IgD-negative memory B cell (primary cell): Measurements from ENCODE around the gene KLHL42. TPM values are rescaled to one million over a fixed set of nuclear protein-coding genes. Genes with fewer than 3 reads are reported as not detected.

Experiments
- H3K27ac Mint-ChIP-seq, 3 donors: one replicate each; pipeline ENCODE4 v1.8.0; 2020 to 2022; ENCODE audit warnings: mild to moderate bottlenecking in 3 of 3, mixed read lengths in 3 of 3, moderate library complexity in 1 of 3
- H3K27me3 Mint-ChIP-seq: one replicate; pipeline ENCODE4 v1.8.0; 2021; ENCODE audit warnings: mixed read lengths
- H3K36me3 Mint-ChIP-seq: one replicate; pipeline ENCODE4 v1.8.0; 2020; ENCODE audit warnings: mild to moderate bottlenecking, mixed read lengths
- H3K4me1 Mint-ChIP-seq, 3 donors: one replicate each; pipeline ENCODE4 v1.8.0; 2020 to 2022; ENCODE audit warnings: mixed read lengths in 3 of 3, mild to moderate bottlenecking in 1 of 3
- H3K4me3 Mint-ChIP-seq, 4 donors: one replicate each; pipeline ENCODE4 v1.8.0; 2020 to 2022; ENCODE audit warnings: mild to moderate bottlenecking in 4 of 4, mixed read lengths in 4 of 4, moderate library complexity in 3 of 4
- H3K9me3 Mint-ChIP-seq, 3 donors: one replicate each; pipeline ENCODE4 v1.8.0; 2020 to 2021; ENCODE audit warnings: mixed read lengths in 3 of 3, mild to moderate bottlenecking in 1 of 3
- polyA plus RNA-seq: library from polyadenylated mRNA; unstranded; fragments of 300-500 nt; fragmentation: Illumina TruSeq; gene quantifications from one replicate; pipeline ENCODE4 v1.2.3, GENCODE V29; 2021

The KLHL42 gene
- polyA plus RNA-seq, 1 donor from 2014 or later, result 12.8 TPM

DNA sequence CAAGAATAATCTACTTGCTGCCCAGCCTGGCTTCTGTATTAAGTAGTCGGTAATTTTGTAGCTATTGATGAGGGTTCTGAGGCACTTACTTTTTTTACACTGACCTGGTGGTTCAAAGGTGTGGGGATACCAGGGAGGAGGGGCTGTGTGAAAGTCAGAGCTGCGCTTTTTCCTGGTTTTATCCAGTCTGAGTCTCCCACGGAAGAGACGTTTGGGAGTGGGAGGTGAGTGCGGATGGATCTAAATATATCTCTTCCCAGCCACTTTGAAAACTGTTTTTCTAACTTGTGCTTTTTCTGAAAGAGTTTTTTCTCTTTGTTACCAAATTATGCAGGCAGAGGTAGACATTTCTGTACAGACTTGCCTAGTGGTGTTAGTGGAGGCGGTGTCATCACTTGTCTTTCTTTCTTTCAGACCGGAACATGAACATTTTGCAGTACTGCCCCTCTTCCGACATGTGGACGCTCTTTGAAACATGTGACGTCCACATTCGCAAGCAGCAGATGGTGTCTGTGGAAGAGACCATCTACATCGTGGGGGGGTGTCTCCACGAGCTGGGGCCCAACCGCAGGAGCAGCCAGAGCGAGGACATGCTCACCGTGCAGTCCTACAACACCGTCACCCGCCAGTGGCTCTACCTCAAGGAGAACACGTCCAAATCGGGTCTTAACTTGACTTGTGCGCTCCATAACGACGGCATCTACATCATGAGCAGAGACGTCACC lies 17.4 kb downstream of the KLHL42 start:
- peaks cover 3% of the 10 kb centered on the region for H3K36me3 Mint-ChIP-seq
- peaks cover 0 to 5% (median 0%) of the 10 kb centered on the region in 3 donors for H3K4me1 Mint-ChIP-seq
- no peak overlapping the region for H3K27ac Mint-ChIP-seq
- no peaks in the 10 kb centered on the region for H3K9me3 Mint-ChIP-seq
- H3K4me3 Mint-ChIP-seq, result no peak overlapping the region
- no peaks in the 10 kb centered on the region for H3K27me3 Mint-ChIP-seq

DNA sequence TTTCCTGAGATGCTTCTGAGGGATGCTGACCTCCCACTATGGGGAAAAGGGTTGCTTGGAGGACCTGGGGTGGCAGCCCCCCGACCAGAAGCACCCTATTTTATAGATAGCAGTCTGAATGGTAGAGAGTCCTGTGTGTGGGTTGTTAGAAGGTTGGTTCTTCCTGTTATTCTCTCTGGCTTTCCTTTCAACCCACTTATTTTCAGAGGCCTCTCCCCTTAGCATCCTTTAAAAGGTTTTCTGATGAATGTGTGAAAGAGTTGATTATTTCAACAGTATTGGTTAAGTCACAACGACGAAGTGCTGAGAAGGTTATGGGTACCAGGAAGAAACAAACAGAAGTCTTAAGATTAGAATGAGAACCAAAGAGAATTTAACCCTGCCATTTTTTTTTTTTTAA lies 20.8 kb downstream of the KLHL42 start:
- no peak overlapping the region for H3K4me3 Mint-ChIP-seq

DNA sequence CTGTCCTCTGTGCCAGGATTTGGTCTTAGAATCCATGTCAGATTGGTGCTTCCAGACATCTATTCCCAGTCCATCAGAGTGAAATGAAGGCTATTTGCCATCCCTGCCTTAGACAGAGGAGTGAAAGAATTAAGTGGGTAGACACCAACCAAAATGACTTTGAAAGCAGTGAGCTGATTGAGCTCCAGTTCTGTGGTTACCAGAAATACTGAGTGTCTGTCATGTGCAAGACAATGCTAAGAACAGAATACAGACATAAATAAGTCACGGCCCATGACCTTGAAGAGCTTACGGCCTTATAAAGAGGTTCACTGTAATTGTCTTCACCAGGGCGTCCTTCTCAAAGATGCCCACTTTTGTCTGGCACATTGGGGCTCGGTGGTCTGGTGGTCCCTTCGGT lies 21.6 kb downstream of the KLHL42 start:
- Mint-ChIP-seq H3K27me3 (peaks cover 1% of the 10 kb centered on the region), H3K4me1 (peaks cover 0 to 2% (median 2%) of the 10 kb centered on the region in 3 donors), H3K36me3 (peaks cover 3% of the 10 kb centered on the region), H3K4me3 (no peak overlapping the region), H3K9me3 (no peaks in the 10 kb centered on the region), H3K27ac (no peak overlapping the region)

More for the DNA sequence above, 20.8 kb downstream of the KLHL42 start:
- Mint-ChIP-seq H3K9me3 (no peaks in the 10 kb centered on the region), H3K4me1 (peaks cover 0 to 2% (median 2%) of the 10 kb centered on the region in 3 donors), H3K27ac (no peak overlapping the region), H3K27me3 (peaks cover 1% of the 10 kb centered on the region), H3K36me3 (peaks cover 3% of the 10 kb centered on the region)

DNA sequence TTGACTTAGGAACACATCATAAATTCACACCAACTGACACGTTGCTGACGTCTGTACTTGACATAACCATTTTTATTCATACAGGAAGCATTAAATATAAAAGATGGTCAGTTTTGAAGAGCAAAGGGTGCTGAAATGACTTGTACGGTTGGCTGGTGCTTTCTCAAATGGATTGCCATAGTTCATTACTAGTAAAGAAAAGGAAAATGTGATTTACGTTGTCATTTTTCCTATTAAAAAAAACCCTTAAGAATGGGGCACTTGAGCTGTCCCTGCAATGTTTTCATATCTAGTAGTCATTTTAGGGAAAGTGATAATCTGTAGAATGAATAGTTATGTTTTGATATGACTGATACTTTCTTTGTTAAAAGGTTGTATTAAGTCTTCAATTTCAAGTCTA lies 22.5 kb downstream of the KLHL42 start:
- Mint-ChIP-seq H3K36me3 (peaks cover 3% of the 10 kb centered on the region), H3K4me1 (peaks cover 0 to 8% (median 2%) of the 10 kb centered on the region in 3 donors), H3K27ac (no peak overlapping the region), H3K9me3 (no peaks in the 10 kb centered on the region), H3K27me3 (peaks cover 3% of the 10 kb centered on the region), H3K4me3 (no peak overlapping the region)

- H3K36me3 Mint-ChIP-seq, result peaks cover 3% of the 10 kb centered on the region
- H3K9me3 Mint-ChIP-seq, result no peaks in the 10 kb centered on the region
- H3K4me1 Mint-ChIP-seq, result peaks cover 0 to 8% (median 2%) of the 10 kb centered on the region in 3 donors
- H3K27me3 Mint-ChIP-seq, result peaks cover 4% of the 10 kb centered on the region
- H3K4me3 Mint-ChIP-seq, result no peak overlapping the region
- no peak overlapping the region for H3K27ac Mint-ChIP-seq
Observed at GRCh38 chr12:27802936-27803335, 22.9 kb downstream of the KLHL42 start.

- Mint-ChIP-seq H3K27me3 (peaks cover 4% of the 10 kb centered on the region), H3K4me1 (peaks cover 0 to 8% (median 2%) of the 10 kb centered on the region in 3 donors), H3K27ac (no peak overlapping the region)
Observed at GRCh38 chr12:27805238-27805637, 25.2 kb downstream of the KLHL42 start.

DNA sequence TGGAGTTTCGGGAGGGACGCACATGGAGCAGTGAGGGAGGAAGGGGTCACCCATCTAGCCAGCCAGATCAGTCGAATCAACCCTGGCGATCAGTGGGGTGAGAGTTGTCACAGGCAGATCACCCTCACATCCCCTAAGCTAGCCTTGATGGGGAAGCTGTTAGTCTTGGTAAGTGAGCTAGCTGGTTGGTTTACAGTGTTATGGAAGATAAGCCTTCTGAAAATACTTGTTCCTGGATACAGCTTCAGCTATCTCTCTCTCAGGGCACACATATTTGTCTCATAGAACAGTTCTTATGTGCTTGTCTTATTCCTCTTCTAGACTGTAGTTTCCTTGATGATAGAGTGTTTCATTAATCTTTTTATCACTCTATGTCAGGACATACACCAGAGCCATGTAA lies 26.2 kb downstream of the KLHL42 start:
- Mint-ChIP-seq H3K36me3 (no peaks in the 10 kb centered on the region), H3K4me1 (peaks cover 0 to 8% (median 2%) of the 10 kb centered on the region in 3 donors), H3K27me3 (peaks cover 4% of the 10 kb centered on the region), H3K4me3 (no peak overlapping the region), H3K27ac (no peak overlapping the region), H3K9me3 (no peaks in the 10 kb centered on the region)

More at GRCh38 chr12:27805238-27805637, 25.2 kb downstream of the KLHL42 start:
- H3K9me3 Mint-ChIP-seq, result no peaks in the 10 kb centered on the region
- H3K36me3 Mint-ChIP-seq, result no peaks in the 10 kb centered on the region
- H3K4me3 Mint-ChIP-seq, result no peak overlapping the region

- Mint-ChIP-seq H3K9me3 (no peaks in the 10 kb centered on the region), H3K4me3 (peak overlapping the region in 1 of 4 donors; percentile 12), H3K36me3 (no peaks in the 10 kb centered on the region), H3K4me1 (peaks cover 0 to 8% (median 2%) of the 10 kb centered on the region in 3 donors), H3K27ac (peak overlapping the region in 1 of 3 donors; percentile 50), H3K27me3 (peaks cover 4% of the 10 kb centered on the region)
Observed at GRCh38 chr12:27807063-27807703, 27.1 kb downstream of the KLHL42 start.

- peaks cover 0 to 8% (median 0%) of the 10 kb centered on the region in 3 donors for H3K4me1 Mint-ChIP-seq
- H3K27me3 Mint-ChIP-seq, result peaks cover 4% of the 10 kb centered on the region
- no peaks in the 10 kb centered on the region for H3K9me3 Mint-ChIP-seq
- H3K27ac Mint-ChIP-seq, result no peak overlapping the region
- no peaks in the 10 kb centered on the region for H3K36me3 Mint-ChIP-seq
- no peak overlapping the region for H3K4me3 Mint-ChIP-seq
Observed at GRCh38 chr12:27808841-27809240, 28.8 kb downstream of the KLHL42 start.

DNA sequence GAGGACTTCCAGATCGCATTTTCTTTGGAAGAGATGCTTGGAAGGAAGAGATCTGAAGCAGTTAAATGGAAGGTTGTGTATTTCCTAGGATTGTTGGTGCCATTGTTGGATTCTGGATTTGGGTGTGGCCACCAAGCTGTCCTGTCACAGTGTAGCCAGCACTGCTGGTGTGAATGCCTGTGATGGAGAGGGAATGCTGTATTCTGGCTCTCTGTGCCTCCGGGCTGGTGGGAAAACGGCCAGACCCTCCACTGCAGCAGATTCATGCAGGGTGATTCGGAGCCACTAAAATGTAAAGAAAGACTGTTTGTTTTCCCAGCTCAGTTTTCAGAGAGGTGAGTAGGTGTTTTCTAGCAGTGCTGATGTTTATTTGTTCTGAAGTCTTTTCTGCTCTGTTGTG lies 30.7 kb downstream of the KLHL42 start:
- H3K27me3 Mint-ChIP-seq, result peaks cover 3% of the 10 kb centered on the region
- no peaks in the 10 kb centered on the region for H3K9me3 Mint-ChIP-seq
- H3K36me3 Mint-ChIP-seq, result no peaks in the 10 kb centered on the region
- H3K27ac Mint-ChIP-seq, result no peak overlapping the region
- H3K4me3 Mint-ChIP-seq, result no peak overlapping the region
- peaks cover 0 to 8% (median 3%) of the 10 kb centered on the region in 3 donors for H3K4me1 Mint-ChIP-seq

DNA sequence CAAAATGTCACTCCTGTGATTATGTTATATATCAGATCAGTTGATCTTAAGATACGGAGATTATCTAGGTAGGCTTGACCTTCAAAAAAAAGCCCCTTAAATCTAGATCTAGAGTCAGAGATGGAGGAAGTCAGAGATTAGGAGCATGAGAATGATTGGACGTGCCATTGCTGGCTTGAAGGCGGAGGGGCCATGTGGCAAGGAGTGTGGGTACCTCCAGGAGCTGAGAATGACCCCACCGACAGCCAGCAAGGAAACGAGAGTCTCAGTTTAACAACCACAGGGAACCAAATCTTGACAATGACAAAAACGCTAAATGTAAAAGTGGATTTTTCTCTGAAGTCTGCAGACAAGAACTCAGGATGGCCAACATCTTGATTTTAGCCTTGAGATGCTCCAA lies 32.5 kb downstream of the KLHL42 start:
- H3K9me3 Mint-ChIP-seq, result no peaks in the 10 kb centered on the region
- H3K27me3 Mint-ChIP-seq, result peaks cover 1% of the 10 kb centered on the region
- H3K4me3 Mint-ChIP-seq, result no peak overlapping the region
- no peaks in the 10 kb centered on the region for H3K36me3 Mint-ChIP-seq
- peaks cover 0 to 3% (median 3%) of the 10 kb centered on the region in 3 donors for H3K4me1 Mint-ChIP-seq
- no peak overlapping the region for H3K27ac Mint-ChIP-seq

GRCh38 chr12:27814411-27814810 lies 34.4 kb downstream of the KLHL42 start:
- H3K27ac Mint-ChIP-seq, result no peak overlapping the region
- peaks cover 2% of the 10 kb centered on the region for H3K36me3 Mint-ChIP-seq
- peaks cover 0 to 3% (median 3%) of the 10 kb centered on the region in 3 donors for H3K4me1 Mint-ChIP-seq
- H3K9me3 Mint-ChIP-seq, result no peaks in the 10 kb centered on the region
- H3K27me3 Mint-ChIP-seq, result peaks cover under 1% of the 10 kb centered on the region
- no peak overlapping the region for H3K4me3 Mint-ChIP-seq

GRCh38 chr12:27814851-27815591 lies 35.0 kb downstream of the KLHL42 start:
- no peaks in the 10 kb centered on the region for H3K9me3 Mint-ChIP-seq
- H3K27ac Mint-ChIP-seq, result no peak overlapping the region
- peaks cover 1% of the 10 kb centered on the region for H3K27me3 Mint-ChIP-seq
- H3K4me1 Mint-ChIP-seq, result peaks cover 0 to 3% (median 3%) of the 10 kb centered on the region in 3 donors
- H3K4me3 Mint-ChIP-seq, result no peak overlapping the region
- peaks cover 2% of the 10 kb centered on the region for H3K36me3 Mint-ChIP-seq

- Mint-ChIP-seq H3K36me3 (peaks cover 2% of the 10 kb centered on the region), H3K27ac (no peak overlapping the region), H3K4me3 (no peak overlapping the region), H3K9me3 (no peaks in the 10 kb centered on the region), H3K4me1 (peaks cover 11 to 20% (median 19%) of the 10 kb centered on the region in 3 donors), H3K27me3 (peaks cover 3% of the 10 kb centered on the region)
Observed at GRCh38 chr12:27817766-27818165, 37.7 kb downstream of the KLHL42 start.

DNA sequence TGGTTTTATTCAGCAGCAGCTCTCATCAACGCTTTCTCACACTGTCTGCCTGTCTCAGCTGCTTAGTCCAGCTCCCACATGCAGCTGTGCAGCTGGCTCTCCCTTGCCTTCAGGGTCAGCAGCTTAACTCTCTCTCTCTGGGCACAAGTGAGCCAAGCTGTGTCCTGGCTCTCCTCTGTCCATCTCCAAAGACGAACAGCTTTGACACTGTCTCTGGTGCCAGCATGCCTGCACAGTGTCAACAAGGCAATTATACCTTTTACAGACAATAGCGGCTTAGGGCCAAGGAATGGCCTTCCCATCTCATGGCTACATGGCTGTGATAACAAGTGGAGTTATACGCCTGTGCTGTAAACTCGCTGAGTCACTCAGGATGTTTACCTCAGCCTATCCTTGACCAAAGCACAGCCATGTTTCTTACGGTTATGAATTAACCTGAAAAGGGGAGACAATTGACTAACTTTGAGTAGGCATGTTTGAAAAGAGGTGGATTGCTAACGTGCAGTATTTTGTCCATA lies 38.4 kb downstream of the KLHL42 start:
- Mint-ChIP-seq H3K27me3 (peaks cover 3% of the 10 kb centered on the region), H3K27ac (no peak overlapping the region), H3K4me3 (no peak overlapping the region), H3K9me3 (no peaks in the 10 kb centered on the region), H3K36me3 (peaks cover 2% of the 10 kb centered on the region), H3K4me1 (peaks cover 15 to 24% (median 24%) of the 10 kb centered on the region in 3 donors)
